Measurements from ENCODE around the gene ASIC2.

ASIC2 gene

GRCh38 chr17:33202796-33203495 lies 90.1 kb downstream of the ASIC2 start:
- DNase-seq, result no peak

- no peak for DNase-seq
Measured at GRCh38 chr17:33202021-33202420, 91.1 kb downstream of the ASIC2 start.

GRCh38 chr17:33201283-33201682 lies 91.8 kb downstream of the ASIC2 start:
- no peak for DNase-seq

GRCh38 chr17:33200587-33200986 lies 92.5 kb downstream of the ASIC2 start:
- no peak for DNase-seq

- DNase-seq, result no peak
Measured at GRCh38 chr17:33199571-33200510, 93.3 kb downstream of the ASIC2 start.

GRCh38 chr17:33198954-33199353 lies 94.1 kb downstream of the ASIC2 start:
- no peak for DNase-seq

GRCh38 chr17:33197342-33197741 lies 95.8 kb downstream of the ASIC2 start:
- no peak for DNase-seq

GRCh38 chr17:33196883-33197282 lies 96.2 kb downstream of the ASIC2 start:
- DNase-seq, result no peak

GRCh38 chr17:33192951-33193911 lies 99.9 kb downstream of the ASIC2 start:
- no peak for DNase-seq

GRCh38 chr17:33183487-33184026 lies 109.5 kb downstream of the ASIC2 start:
- no peak for DNase-seq

- no peak for DNase-seq
Measured at GRCh38 chr17:33179151-33179550, 113.9 kb downstream of the ASIC2 start.

GRCh38 chr17:33178681-33179080 lies 114.4 kb downstream of the ASIC2 start:
- no peak for DNase-seq

GRCh38 chr17:33175562-33175961 lies 117.5 kb downstream of the ASIC2 start:
- DNase-seq, result no peak

GRCh38 chr17:33171931-33172330 lies 121.2 kb downstream of the ASIC2 start:
- DNase-seq, result no peak

- no peak for DNase-seq
Measured at GRCh38 chr17:33169580-33170285, 123.4 kb downstream of the ASIC2 start.

GRCh38 chr17:33167736-33168135 lies 125.4 kb downstream of the ASIC2 start:
- DNase-seq, result no peak

- DNase-seq, result no peak
Measured at GRCh38 chr17:33166472-33166871, 126.6 kb downstream of the ASIC2 start.

GRCh38 chr17:33164169-33164881 lies 128.8 kb downstream of the ASIC2 start:
- DNase-seq, result no peak

GRCh38 chr17:33163533-33164168 lies 129.4 kb downstream of the ASIC2 start:
- no peak for DNase-seq

- DNase-seq, result no peak
Measured at GRCh38 chr17:33154869-33155455, 138.1 kb downstream of the ASIC2 start.

Data from midbrain (tissue), 1 donor.